Retina (tissue), 1 donor: Measurements from ENCODE around the gene ZSCAN31.
"Not testable (repeated sequence)": the region's sequence is repeated elsewhere in the genome, so short reads cannot be mapped to it uniquely, and the experiment has no call there.

Experiments used
- DNase-seq: peaks from one replicate; pipeline ENCODE4 v3.0.0-alpha.2; 2016

The ZSCAN31 gene

DNA sequence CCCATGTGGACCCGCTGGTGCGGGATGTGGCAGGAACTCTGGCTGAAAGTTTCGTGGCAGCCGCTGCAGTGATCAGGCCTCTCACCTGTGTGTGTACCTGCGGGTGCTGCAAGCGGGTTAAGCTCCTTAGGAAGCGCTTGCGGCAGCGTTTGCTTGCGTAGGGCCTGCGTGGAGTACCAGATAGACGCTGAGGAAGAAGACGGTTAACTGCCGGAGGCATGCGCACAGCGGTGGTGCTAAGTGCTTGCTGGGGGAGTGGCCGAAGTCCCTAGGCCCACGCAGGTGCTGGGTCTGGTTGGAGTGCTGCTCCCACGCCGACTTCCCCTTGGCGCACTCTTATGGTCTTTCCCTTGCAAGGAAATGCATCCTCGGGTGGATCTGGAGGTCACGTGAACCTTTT is 23.0 kb downstream of the ZSCAN31 start:
- no peak for DNase-seq

DNA sequence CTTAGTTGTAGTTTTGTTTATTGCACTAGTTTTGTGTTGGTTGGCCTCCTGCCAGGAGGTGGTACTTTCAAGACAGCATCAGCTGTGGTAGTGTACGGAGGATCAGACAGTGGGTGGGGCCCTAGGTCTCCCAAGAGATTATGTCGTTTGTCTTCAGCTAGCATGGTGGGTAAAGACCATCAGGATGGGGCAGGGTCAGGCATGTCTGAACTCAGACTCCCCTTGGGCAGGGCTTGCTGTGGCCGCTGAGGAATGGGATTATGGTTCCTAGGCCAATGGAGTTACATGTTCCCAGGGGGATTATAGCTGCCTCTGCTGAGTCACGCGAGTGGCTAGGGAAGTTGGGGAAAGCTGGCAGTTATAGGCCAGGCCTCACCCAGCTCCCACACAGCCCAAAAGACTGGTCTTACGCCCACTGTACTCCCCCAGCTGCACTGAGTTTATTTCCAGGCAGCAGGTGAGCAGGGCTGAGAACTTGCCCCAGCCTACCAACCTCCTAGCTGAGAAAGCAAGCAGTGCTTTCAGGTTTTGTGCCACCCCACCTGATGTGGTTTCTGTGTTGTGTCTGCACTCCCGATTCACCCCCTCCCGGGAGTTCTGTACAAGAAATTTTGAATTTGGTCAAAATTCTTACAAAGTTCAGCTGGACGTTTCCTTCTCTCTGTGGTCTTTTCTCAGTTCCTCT is 24.7 kb downstream of the ZSCAN31 start:
- no peak for DNase-seq

DNA sequence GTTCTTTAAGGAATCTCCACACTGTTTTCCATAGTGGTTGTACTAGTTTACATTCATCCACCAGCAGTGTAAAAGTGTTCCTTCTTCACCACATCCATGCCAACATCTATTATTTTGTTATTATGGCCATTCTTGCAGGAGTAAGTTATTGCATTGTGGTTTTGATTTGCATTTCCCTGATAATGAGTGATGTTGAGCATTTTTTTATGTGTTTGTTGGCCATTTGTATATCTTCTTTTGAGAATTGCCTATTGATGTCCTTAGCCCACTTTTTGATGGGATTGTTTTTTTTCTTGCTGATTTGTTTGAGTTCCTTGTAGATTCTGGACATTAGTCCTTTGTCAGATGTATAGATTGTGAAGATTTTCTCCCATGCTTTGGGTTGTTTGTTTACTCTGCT is 29.6 kb downstream of the ZSCAN31 start:
- not testable (repeated sequence) for DNase-seq

DNA sequence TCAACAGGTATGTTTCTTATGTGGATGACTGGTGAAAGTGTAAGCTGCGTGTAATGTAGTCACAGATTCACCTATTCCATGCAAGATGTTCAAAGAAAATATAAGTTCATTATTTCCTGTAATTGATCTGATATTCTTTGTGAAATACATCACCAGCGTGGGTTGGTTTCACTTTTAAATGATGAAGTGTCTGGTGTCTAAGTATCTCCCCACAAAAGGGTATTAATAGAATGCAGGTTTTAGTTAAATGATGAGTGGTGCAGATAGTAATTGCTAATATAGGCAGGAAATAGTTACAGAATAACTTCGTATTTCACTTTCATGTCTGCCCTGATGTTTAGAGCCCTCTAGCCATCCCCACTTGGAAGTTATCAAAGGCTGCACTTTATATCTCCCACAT is 32.4 kb downstream of the ZSCAN31 start:
- DNase-seq: no peak

DNA sequence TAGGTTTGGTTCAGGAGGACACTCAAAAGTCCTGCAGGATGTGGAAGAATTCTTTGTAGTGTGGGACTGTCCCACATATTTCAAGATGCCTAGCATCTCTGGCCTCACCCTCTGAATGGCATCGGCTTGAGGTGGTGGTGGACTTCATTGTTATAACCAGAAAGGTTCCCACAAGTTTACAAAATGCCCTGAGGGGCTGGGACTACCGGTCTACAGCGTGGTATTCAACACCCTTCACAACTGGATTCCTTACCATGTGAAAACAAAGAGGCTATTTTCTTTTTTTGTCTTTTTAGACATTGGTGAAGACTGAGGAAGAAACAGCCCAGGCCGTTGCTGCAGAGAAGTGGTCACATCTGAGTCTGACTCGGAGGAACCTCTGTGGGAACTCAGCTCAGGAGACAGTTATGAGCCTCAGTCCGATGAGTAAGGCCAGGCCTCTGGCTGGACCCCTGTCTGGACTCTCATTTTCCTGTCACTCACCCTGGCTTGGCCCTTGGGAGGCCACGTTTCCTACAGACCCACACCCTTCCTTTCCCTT is 39.4 kb downstream of the ZSCAN31 start:
- no peak for DNase-seq

DNA sequence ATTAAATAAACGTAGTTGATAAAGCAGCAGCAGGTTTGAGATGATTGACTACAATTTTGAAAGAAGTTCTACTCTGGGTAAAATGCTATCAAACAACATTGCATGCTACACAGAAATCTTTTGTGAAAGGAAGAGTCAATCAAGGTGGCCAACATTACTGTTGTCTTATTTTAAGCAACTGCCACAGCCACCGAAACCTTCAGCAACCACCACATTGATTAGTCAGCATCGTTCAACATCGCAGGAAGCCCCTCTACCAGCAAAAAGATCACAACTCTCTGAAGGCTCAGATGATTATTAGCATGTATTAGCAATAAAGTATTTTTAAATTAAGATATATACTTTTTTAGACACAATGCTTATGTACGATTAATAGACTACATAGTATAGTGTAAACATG is 40.6 kb downstream of the ZSCAN31 start:
- no peak for DNase-seq

DNA sequence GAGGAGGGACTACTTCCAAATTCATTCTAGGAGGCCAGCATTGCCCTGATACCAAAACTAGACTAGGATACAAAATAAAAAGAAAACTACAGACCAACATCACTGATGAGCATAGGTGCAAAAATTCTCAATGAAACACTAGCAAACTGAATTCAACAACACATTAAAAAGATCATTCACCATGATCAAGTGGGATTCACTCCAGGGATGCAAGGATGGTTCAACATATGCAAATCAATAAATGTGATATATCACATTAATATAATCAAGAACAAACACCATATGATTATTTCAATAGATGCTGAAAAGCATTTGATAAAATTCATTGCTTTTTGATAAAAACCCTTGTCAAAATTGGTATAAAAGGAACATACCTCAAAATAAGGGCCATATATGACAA is 44.4 kb downstream of the ZSCAN31 start:
- no peak for DNase-seq

DNA sequence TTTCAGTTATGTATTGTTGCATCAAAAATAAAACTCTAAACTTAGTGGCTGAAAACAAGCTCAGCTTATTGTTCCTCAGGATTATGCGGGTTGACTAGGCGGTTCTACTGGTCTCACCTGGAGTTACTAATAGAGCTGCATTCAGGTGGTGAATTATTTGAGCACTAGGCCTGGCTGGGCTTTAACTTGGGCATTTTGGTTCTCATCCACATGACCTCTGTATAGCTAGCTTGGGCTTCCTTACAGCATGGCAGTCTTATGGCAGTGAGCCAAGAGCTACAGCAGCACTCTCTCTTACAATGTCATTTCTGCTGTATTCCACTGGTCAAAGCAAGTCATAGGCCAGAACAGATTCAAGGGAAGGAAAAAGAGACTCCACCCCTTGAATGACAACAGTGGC is 53.0 kb downstream of the ZSCAN31 start:
- no peak for DNase-seq

DNA sequence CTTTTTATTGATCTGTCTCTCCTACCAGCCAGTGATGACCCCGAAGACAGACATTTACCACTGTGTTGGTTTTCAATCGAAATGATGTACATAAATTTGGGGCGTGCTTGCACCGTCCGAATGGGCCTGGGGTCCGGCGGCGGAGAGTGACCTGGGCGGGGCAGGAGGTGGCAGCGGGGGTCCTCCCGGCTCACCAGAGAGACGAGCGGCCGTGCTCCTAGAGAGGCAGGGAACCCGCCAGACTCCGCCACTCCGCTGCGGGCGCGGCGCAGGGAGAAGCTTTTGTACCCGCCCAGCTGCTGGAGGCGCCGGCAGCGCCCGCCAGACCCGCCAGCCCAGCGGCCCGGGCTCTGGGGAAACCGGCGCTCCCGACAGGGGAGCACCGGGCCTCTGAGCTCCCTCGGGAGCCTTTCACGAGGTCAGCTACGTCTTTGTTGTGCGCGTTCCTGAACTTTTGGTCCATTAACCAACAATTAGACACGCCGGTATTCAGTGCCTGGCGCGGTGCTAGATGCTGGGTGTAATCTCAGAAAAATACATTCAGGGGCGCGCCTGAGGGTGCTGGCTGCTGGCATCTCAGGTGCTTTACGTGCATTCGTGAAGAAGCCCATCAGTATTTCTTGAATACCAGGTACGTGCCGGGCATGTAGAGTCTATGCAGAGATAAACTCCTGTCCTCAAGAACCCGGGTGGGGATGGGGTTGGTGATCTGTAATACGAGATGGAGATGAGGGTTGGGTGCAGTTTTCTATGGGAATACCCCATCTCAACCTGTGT is 54.5 kb downstream of the ZSCAN31 start, which contains the start of gene PGBD1:
PGBD1 (plus strand) TSS at position 285 of the 777 bp plus-strand sequence. CDS start 2,242 bp downstream, outside the sequence.
- peak; percentile 92 for DNase-seq

DNA sequence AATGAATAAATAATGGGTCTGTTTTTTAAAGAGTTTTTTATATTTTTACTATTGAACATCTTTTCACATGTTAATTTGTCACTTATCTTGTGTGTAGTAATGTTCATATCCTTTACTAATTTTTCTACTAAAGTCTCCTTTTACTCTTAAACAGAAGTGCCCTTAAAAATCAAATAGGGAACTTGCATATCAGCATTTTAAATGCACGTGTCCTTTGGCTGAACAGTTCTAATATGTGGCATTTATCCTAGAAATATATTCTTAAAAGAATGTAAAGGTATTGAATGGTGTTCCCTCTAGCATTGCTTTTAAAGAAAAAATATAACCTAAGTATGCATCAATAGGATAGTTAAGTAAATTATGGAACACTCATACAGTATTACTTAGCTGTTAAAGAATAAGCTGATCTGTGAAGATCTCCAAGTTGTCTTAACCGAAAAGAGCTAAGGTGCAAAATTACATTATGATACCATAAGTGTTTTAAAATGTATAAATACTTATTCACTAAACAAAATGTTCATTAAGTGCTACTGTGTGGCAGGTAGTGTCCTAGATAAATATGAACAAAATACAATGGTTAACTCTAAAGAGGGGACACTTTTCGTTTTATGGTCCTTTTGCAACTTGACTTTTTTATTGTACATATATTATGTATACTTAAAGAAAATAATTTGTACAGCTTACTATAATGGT is 55.2 kb downstream of the ZSCAN31 start:
- DNase-seq: no peak

DNA sequence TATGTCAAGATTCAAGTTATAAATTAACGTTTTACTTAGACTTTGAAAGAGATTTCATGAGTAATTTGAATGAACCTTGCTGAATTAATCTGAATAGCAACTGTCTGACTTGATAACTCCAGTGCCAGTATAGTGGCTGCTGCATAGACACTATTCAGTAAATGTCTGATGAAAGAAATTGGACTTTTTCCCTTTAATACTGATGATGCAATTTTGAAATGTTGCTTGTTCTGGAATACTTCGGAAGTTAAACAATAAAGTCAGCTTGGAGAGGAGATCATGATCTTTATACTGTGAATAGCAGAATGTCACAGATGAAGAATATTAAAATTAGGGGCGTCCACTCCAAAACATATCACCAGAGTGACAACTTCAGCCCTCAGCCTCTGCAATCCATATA is 58.2 kb downstream of the ZSCAN31 start:
- no peak for DNase-seq

DNA sequence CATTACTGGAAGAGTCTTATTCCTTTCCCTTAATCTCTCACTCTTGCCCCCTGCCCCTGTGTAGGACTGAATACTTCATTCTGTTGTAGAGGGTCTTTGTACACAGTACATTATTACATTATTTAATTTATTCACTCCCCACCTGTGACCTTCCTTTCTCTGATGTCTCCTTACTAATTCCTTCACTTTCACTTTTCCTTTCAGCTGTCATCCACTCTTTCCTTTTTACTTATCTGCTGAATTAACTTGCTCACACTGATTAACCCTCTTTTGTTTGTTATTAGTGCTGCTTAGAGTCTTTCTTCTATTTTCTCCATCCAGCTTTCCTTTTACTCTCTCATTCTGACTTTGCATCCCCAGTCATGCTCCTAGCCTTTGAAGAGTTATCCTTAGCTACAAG is 61.1 kb downstream of the ZSCAN31 start:
- no peak for DNase-seq
